Uterus (tissue), 2 donors: ENCODE results near the gene PNO1.

Experiments
- POLR2A ChIP-seq, 2 donors: fragments of 450-650 bp; IDR thresholded peaks; one replicate each; pipeline ENCODE4 v1.6.1; 2016; ENCODE audit warnings: antibody characterized with exemption in 2 of 2, mild to moderate bottlenecking in 1 of 2, moderate library complexity in 1 of 2
- TF ChIP-seq, protein P1 (sequence below), 4 experiments: fragments of 200-600 bp in 2 of 4; fragments of 450-650 bp in 2 of 4; sonication (generic) in 2 of 4; IDR thresholded peaks; one replicate each; pipeline ENCODE4 v1.5.1; 2016 to 2019; ENCODE audit warnings: antibody characterized with exemption in 4 of 4, mild to moderate bottlenecking in 2 of 4, moderate library complexity in 1 of 4

DNA sequence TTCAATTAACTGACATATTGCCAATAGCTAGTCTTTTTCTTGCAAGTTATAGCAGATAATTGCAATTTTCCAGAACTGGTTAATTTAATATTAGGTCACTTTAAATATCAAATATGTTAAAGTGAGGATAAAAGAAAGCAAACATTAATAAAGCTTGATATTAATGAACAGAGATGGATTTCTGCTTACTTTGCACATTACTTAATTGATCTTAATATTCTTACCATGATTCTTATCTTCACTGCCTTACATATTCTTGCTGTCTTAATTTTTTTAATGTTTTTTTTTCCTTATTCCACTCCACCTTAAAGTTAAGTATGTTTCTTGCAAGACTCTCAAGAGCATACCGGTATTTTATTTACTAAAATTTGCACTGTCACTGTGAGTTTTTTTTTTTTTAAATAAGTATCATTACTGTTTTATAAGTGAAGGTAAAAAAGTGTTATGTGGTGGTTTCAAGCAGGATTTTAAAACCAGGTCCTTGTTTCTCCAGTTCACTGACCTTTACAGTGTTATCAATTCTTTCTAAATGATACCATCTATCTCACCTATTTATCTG is 60.7 kb downstream of the PNO1 start:
- TF ChIP-seq, protein P1, sequence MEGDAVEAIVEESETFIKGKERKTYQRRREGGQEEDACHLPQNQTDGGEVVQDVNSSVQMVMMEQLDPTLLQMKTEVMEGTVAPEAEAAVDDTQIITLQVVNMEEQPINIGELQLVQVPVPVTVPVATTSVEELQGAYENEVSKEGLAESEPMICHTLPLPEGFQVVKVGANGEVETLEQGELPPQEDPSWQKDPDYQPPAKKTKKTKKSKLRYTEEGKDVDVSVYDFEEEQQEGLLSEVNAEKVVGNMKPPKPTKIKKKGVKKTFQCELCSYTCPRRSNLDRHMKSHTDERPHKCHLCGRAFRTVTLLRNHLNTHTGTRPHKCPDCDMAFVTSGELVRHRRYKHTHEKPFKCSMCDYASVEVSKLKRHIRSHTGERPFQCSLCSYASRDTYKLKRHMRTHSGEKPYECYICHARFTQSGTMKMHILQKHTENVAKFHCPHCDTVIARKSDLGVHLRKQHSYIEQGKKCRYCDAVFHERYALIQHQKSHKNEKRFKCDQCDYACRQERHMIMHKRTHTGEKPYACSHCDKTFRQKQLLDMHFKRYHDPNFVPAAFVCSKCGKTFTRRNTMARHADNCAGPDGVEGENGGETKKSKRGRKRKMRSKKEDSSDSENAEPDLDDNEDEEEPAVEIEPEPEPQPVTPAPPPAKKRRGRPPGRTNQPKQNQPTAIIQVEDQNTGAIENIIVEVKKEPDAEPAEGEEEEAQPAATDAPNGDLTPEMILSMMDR (IDR thresholded peaks at IDR 0.05) = no peak
- no peak for TF ChIP-seq POLR2A (IDR thresholded peaks at IDR 0.05)
